Neural cell (in vitro differentiated cells): Measurements from ENCODE around the gene PLA2G4F. TPM values are rescaled to one million over a fixed set of nuclear protein-coding genes. Genes with fewer than 3 reads are reported as not detected.

ENCODE experiments used
- H2AFZ ChIP-seq: fragments of 200-600, 300-800 bp; sonication (generic), shearing (Covaris generic); 2 replicates; pipeline ENCODE4 v1.6.0; 2014; ENCODE audit warnings: low read depth, mild to moderate bottlenecking, antibody characterized with exemption, low read length, moderate library complexity
- H3F3A ChIP-seq: fragments of 200-600 bp; shearing (Covaris generic); 2 replicates; pipeline ENCODE4 v1.6.1; 2016; ENCODE audit warnings: mild to moderate bottlenecking, moderate library complexity, mixed read lengths, antibody characterized with exemption, low read length; ENCODE audit not compliant: insufficient read depth, poor library complexity, severe bottlenecking
- H3K27ac ChIP-seq: fragments of 200-600, 300-800 bp; sonication (generic), shearing (Covaris generic); 2 replicates; pipeline ENCODE4 v1.5.1; 2014; ENCODE audit warnings: mild to moderate bottlenecking, low read length, moderate library complexity
- H3K27me3 ChIP-seq: fragments of 300-800, 200-600 bp; sonication (generic), shearing (Covaris generic); 2 replicates; pipeline ENCODE4 v1.6.0; 2014; ENCODE audit warnings: mild to moderate bottlenecking, low read depth, low read length, moderate library complexity; ENCODE audit not compliant: insufficient read depth
- H3K36me3 ChIP-seq: fragments of 300-800, 200-600 bp; sonication (generic), shearing (Covaris generic); 2 replicates; pipeline ENCODE4 v1.5.1; 2014; ENCODE audit warnings: mild to moderate bottlenecking, antibody characterized with exemption, low read length, moderate library complexity; ENCODE audit not compliant: insufficient read depth
- H3K4me2 ChIP-seq: fragments of 300-800, 200-600 bp; sonication (generic), shearing (Covaris generic); 2 replicates; pipeline ENCODE4 v1.6.0; 2014; ENCODE audit warnings: mild to moderate bottlenecking, low read length
- H3K4me3 ChIP-seq: fragments of 300-800, 200-600 bp; sonication (generic), shearing (Covaris generic); 2 replicates; pipeline ENCODE4 v1.5.1; 2014; ENCODE audit warnings: mild to moderate bottlenecking, low read length, moderate library complexity
- H3K79me2 ChIP-seq: fragments of 200-600 bp; shearing (Covaris generic); replicated peaks from 2 replicates; pipeline ENCODE4 v1.6.0; 2014; ENCODE audit warnings: mild to moderate bottlenecking, low read length, moderate library complexity; ENCODE audit not compliant: insufficient read depth
- H3K9ac ChIP-seq: fragments of 300-800, 200-600 bp; sonication (generic), shearing (Covaris generic); 2 replicates; pipeline ENCODE4 v1.6.1; 2016; ENCODE audit warnings: mild to moderate bottlenecking, low read length, mixed read lengths
- H3K9me2 ChIP-seq: fragments of 200-600 bp; shearing (Covaris generic); 2 replicates; pipeline ENCODE4 v1.6.1; 2016; ENCODE audit warnings: mild to moderate bottlenecking, low read length, mixed read lengths; ENCODE audit not compliant: insufficient read depth
- H3K9me3 ChIP-seq: fragments of 200-600, 300-800 bp; sonication (generic), shearing (Covaris generic); 2 replicates; pipeline ENCODE4 v1.6.1; 2016; ENCODE audit warnings: mild to moderate bottlenecking, mixed run types, low read length, moderate library complexity, mixed read lengths
- H4K20me1 ChIP-seq: fragments of 200-600 bp; shearing (Covaris generic); 2 replicates; pipeline ENCODE4 v1.6.1; 2016; ENCODE audit warnings: mild to moderate bottlenecking, mixed run types; ENCODE audit not compliant: insufficient read depth
- CTCF ChIP-seq: fragments of 450-650 bp; IDR thresholded peaks from 2 replicates; pipeline ENCODE4 v1.5.1; 2014; ENCODE audit warnings: antibody characterized with exemption, mild to moderate bottlenecking, moderate library complexity; ENCODE audit not compliant: poor library complexity, severe bottlenecking
- EP300 ChIP-seq: fragments of 450-650 bp; conservative IDR thresholded peaks from 2 replicates; pipeline ENCODE4 v1.6.1; 2014; ENCODE audit warnings: antibody characterized with exemption, mild to moderate bottlenecking, moderate library complexity; ENCODE audit not compliant: poor library complexity, severe bottlenecking
- EZH2 ChIP-seq: fragments of 200-600, 300-800 bp; shearing (Covaris generic), sonication (generic); IDR thresholded peaks from 2 replicates; pipeline ENCODE4 v1.6.1; 2014; ENCODE audit warnings: antibody characterized with exemption, low read length, borderline replicate concordance, mild to moderate bottlenecking; ENCODE audit not compliant: insufficient read depth, poor library complexity, severe bottlenecking
- MXI1 ChIP-seq: fragments of 450-650 bp; conservative IDR thresholded peaks from 2 replicates; pipeline ENCODE4 v1.6.1; 2014; ENCODE audit warnings: antibody characterized with exemption, mild to moderate bottlenecking; ENCODE audit not compliant: poor library complexity, severe bottlenecking
- POLR2AphosphoS5 ChIP-seq: IDR thresholded peaks from 2 replicates; pipeline ENCODE4 v1.6.1; 2012
- RAD21 ChIP-seq: fragments of 450-650 bp; conservative IDR thresholded peaks from 2 replicates; pipeline ENCODE4 v1.6.1; 2014; ENCODE audit warnings: antibody characterized with exemption, mild to moderate bottlenecking, moderate library complexity
- REST ChIP-seq: IDR thresholded peaks from 2 replicates; pipeline ENCODE4 v1.6.1; 2012; ENCODE audit warnings: borderline replicate concordance
- SMC3 ChIP-seq: fragments of 450-650 bp; conservative IDR thresholded peaks from 2 replicates; pipeline ENCODE4 v1.6.1; 2014; ENCODE audit warnings: antibody characterized with exemption, mild to moderate bottlenecking, moderate library complexity; ENCODE audit not compliant: poor library complexity
- TAF1 ChIP-seq: IDR thresholded peaks from 2 replicates; pipeline ENCODE4 v1.6.1; 2012; ENCODE audit warnings: low read depth
- polyA plus RNA-seq: library from polyadenylated mRNA; depleted of rRNA; stranded (reverse); fragments of >200 nt; gene quantifications from 2 replicates; pipeline ENCODE4 v1.2.3, GENCODE V29; 2014

PLA2G4F gene
- polyA plus RNA-seq, 1 donor from 2014 or later: not detected

GRCh38 chr15:42155546-42156242 is 742 bp downstream of the PLA2G4F start:
- Histone ChIP-seq H3K4me3 (no peak overlapping the region), H3K4me2 (no peak overlapping the region), H4K20me1 (no peaks in the 10 kb centered on the region), H3K27me3 (no peaks in the 10 kb centered on the region), H3K27ac (no peak overlapping the region), H3K9me3 (no peaks in the 10 kb centered on the region), H3F3A (no peaks in the 10 kb centered on the region), H3K9me2 (no peaks in the 10 kb centered on the region), H3K79me2 (no peaks in the 10 kb centered on the region), H3K36me3 (no peaks in the 10 kb centered on the region), H3K9ac (no peak overlapping the region), H2AFZ (no peak overlapping the region)
- TF ChIP-seq EP300: no peak
- TF ChIP-seq REST: no peak
- no peak for TF ChIP-seq RAD21
- TF ChIP-seq MXI1: no peak
- TF ChIP-seq EZH2: no peak
- no peak for TF ChIP-seq SMC3
- no peak for TF ChIP-seq TAF1
- no peak for TF ChIP-seq CTCF

- no peaks in the 10 kb centered on the region for H3K9me3 ChIP-seq
- no peaks in the 10 kb centered on the region for H3K27me3 ChIP-seq
- no peak overlapping the region for H3K4me2 ChIP-seq
- no peaks in the 10 kb centered on the region for H3K9me2 ChIP-seq
- H2AFZ ChIP-seq: no peak overlapping the region
- H4K20me1 ChIP-seq: no peaks in the 10 kb centered on the region
- TF ChIP-seq CTCF: no peak
- no peak for TF ChIP-seq EP300
- TF ChIP-seq TAF1: no peak
- TF ChIP-seq RAD21: no peak
- no peak for TF ChIP-seq POLR2AphosphoS5
- no peak for TF ChIP-seq SMC3
- no peak for TF ChIP-seq REST
- no peak for TF ChIP-seq MXI1
- no peak for TF ChIP-seq EZH2
- H3F3A ChIP-seq: no peaks in the 10 kb centered on the region
- no peak overlapping the region for H3K27ac ChIP-seq
- H3K79me2 ChIP-seq: no peaks in the 10 kb centered on the region
- no peaks in the 10 kb centered on the region for H3K36me3 ChIP-seq
- no peak overlapping the region for H3K4me3 ChIP-seq
- no peak overlapping the region for H3K9ac ChIP-seq
These were observed 1.5 kb downstream of the PLA2G4F start for GRCh38 chr15:42154956-42155355.
